IPS-NIHi11 (cell line): ENCODE measurements around the gene LTBP3.
A peak's percentile ranks its signal among the peaks of the same experiment; 100 is the strongest.

Source experiments
- DNase-seq: peaks from one replicate; pipeline ENCODE4 v3.0.0; 2012; ENCODE audit warnings: mixed read lengths, low spot score

LTBP3 gene

DNA sequence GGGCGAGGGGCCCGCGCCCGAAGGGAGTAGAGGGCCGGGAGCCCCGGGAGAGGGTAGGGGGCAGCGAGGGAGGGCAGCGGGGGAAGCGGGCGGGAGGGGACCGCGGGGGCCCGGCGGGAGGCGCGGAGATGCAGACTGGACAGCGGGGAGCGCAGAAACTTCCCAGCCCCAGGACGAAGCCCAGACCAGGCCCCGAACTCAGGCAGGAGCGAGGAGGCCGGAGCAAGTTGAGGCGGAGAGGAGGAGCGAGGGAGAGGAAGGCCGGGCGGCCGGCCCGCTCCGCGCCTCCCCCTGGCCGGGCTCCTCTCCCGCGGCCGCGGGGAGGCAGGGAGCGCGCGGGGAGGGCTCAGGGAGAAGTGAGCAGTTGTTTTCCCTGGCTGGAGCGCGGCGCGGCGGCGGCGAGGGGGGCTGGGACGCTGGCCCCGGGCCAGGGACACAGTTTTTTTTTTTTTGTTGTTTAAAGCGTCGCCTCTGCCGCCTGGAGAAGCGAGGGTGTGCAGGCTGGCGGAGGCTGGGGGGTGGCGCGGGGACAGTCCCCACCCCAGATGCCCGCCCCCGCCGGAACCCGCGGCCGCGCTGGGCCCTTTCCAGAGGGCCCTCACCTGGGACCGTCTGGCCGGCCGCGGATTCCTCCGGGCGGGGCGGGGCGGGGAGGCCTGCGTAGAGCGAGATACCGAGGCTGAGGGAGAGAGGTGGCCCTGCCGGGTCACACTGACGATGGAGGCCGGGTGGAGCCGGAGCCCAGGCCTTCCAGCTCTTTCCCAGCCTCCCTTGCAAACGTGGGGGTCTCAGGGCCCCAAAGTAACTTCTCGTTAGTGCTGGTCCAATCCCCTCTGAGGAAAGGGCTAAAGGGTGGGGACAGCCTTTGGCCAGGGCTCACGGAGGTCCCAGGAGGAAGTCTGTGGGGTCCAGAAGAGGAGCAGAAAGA, at the start of gene LTBP3:
TSS of gene LTBP3 (minus strand) at position 358 of the 928 bp plus-strand sequence. CDS start 400 bp downstream, outside the sequence.
- DNase-seq, result peak; percentile 78

DNA sequence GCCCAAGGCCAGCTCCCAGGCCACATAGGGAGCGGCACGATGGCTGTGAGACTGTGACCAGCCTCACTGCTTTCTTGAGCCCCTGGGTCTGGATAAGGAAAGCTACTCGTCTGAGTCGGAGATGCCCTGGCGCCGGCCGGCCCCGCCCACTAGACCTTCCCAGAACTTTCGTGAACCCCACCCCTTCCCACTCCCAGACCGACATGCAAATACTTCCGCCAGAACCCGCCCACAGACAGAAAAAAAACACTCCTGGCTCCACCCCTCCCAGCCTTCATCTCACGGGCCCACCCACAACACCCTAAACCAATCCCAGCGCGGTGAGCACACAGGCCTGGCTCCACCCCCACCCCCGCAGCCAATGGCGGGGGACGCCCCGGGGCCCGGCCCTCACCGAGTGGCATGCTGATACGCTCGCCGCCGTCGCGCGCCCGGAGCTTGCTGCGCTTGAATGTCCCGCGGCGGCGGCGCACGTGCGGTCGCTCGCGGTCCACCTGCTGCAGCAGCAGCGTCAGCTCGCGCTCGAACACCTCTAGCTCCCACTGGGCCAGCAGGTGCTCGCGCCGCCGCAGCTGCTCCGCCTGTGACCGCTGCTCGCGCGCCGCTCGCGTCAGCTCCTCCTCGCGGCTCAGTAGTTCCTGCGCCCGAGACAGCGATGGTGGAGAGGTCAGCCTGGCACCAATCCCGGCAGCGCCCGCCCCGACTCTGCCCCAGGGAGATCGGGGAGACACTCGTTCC, 48.9 kb upstream of the LTBP3 start:
- DNase-seq, result peak; percentile 99

DNA sequence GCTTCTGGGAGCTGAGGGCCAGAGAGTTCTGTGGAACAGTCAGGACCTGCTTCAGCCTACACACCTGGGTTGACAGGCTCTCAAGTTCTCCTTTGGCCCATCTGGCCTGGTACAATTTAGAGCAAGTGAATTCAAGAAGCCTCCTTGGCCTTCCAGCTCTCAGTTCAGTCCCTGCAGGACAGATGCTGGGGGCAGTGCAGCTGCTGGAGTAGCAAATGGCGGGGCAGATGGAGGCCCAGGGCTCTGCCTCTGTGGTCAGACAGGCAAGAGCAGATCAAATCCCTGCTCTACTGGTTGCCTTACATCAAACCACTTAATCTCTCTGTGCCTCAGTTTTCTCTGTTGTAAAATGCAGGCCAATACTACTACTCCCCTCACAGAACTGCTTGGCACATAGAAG, 46.1 kb upstream of the LTBP3 start:
- DNase-seq, result no peak

DNA sequence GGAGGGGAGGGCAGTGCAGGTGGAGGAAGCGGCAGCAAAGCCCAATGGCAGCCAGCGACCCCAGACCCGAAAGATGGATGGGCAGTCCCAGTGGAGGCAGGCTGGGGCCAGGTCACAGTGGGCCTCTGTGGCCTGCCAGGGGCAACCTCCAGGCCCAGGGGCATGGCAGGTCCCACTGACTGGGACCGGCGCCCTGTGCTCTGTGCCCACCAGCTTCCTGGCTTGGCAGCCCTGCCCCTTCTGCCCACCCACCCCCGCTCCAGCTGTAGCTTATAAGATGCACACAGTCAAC, 41.7 kb upstream of the LTBP3 start:
- no peak for DNase-seq

DNA sequence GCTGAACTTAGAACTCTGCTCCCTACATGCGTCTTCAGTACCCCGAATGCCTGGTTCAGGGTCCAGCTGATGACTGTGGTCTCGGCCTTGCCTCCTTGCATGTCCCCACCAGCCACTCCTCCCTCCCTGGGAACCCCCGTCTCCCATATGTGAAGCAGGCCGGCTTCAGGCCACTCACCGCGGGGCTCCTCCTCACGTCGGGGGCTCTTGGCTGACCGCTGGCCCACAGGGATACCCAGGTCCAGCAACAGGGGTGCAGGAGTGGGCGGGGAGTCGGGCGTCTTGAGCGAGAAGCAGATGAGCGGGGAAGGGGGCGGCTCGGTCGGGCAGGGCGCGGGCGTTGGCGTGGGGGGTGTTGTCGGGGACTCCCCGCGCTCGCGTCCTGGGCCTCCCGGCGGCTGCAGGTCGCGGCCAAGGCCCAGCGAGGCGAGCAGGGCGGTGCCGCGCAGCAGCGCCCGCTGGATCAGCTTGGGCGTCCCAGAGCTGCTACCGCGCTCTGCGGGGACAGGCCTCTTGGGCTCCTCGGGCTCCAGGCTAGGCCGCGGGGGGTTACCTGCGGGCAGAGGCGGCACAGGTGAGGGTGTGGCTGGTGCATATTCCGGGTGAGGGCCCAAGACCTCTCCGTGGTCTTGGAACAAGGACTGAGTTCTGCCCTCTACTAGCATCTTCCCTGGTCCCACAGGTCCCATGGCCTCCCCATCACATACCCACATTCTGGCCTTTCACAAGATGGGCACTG, 41.2 kb upstream of the LTBP3 start:
- DNase-seq, result no peak

DNA sequence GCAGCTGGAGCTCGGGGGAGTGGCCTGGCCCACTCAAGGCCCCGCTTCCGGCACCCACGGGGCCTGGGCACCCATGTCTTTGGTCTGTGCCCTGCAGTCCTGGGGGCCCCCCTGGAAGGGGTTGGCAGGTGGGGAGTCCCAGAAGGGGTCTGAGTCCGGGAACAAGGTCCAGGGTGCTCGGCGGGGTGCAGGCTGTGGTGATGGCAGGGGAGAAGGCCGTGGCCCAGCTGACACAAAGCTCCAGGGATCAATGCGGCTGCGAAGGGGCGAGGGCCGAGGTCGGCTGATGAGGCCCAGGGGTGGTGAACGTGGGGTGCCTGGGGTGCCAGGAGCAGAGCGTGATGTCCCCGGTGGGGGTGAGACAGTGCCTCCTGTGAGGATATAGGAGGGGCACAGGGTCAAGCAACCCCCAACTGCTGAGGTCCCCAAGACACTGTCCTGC, 40.1 kb upstream of the LTBP3 start:
- no peak for DNase-seq

DNA sequence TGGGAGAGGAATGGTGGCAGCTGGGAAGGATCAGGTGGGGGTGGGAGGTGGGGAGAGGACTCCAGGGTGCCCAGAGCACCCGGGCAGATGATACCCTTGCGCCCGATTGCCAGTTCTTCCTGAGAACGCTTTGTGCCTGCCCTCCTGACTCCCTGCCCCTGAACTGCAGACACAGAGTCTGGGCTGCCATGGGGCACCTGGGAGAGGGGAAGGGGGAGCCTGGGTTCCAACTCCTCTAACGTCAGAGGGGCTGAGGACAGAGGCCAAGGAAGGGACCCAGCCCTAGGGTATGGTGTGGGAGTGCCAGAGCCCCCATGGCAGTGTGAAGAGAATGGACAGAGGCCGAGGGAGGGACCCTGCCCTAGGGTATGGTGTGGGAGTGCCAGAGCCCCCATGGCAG, 38.4 kb upstream of the LTBP3 start:
- DNase-seq, result no peak

DNA sequence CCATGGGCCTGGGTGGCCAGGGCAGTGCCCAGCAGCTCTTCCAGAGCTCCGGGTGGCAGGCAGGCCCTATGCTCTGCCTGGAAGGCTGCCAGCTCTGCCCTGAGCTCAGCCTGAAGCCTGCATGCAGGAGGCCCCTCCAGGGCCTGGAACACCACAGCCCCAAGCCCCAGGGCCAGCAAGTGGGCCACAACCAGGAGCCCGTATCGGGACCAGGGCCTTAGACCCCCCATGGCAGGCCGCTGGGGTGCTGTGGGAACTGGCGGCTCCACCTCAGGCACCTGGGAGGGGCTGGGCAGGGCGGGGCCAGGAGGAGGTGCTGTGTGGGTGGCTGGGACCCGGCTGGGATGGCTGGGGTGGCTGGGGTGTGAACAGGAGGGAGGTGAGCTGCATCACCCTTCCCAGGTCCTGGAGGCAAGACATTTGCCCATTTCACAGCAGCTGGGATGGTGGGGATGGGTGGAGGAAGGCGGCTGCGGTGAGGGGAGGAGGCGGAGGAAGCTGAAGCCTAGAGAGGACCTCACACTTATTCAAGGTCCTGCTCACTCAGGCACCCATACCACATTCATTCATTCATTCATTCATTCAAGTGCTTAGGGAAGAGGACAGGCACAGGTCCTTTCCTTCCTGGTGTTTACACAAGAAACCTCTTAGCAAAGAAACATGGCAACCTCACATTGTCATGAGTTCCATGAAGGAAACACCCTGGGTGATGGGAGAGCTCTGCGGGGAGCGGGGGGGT, 37.6 kb upstream of the LTBP3 start, which contains the start of gene KCNK7:
TSS of gene KCNK7 (minus strand) at position 258 of the 739 bp plus-strand sequence. CDS start at position 230, 28 bp downstream.
- no peak for DNase-seq

DNA sequence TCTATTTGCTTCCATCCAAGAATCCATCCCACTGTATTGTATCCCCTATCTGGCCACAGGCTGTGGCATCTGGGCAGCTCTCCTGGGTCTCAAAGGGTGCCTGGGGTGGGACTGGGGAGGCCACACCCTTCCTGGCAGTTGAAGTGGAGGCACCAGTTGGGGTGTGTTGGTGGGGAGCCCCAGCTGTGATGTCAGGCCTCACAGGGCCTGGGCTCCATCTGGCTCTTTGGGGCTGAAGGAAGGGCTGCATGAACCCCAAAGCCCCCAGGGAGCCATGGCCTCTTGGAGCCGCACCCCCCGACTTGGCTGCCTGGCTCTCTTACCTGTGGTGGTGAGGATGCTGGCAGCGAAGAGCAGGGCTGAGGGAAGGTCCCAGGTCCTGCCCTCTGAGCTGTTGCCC, 37.0 kb upstream of the LTBP3 start:
- DNase-seq, result no peak

DNA sequence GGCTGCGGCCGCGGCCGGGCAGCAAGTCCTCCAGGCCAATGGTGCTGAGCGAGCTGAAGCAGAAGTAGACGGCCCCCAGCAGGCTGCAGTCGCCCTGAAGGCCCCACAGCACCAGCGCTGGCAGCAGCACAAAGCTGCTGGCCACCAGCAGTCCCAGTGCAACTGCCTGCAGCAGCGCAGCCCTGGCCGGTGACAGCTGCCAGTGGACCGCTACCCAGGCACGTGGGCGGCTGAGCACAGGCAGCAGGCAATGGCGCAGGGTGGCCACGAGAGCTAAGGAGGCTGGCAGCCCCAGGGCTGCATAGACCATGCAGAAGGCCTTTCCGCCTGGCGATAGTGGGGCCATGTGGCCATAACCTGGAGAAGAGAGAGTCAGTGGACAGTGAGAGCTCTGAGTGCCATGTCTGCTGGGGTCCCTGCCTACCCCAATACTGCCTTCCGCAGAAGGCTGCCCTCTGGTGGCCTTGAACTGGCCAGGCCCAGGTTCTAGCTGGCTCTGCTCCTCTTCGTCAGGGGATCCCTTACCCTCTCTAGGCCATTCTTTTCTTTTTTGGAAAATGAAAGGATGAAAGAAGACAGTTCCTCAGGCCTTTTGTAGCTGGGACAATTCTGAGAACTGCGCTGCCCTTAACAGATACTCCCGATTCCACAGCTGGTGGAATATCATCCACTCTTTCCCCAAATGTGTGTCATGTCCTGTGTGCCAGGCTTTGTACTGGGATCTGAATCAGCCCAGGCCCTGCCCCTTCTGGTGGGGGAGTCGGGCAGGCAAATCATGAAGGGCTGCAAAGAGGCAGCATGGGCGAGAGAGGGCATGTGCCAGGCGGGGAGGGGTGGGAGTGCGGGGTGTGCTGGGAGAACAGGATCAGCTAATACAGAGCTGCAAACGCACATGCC, 35.6 kb upstream of the LTBP3 start:
- peak; percentile 83 for DNase-seq

DNA sequence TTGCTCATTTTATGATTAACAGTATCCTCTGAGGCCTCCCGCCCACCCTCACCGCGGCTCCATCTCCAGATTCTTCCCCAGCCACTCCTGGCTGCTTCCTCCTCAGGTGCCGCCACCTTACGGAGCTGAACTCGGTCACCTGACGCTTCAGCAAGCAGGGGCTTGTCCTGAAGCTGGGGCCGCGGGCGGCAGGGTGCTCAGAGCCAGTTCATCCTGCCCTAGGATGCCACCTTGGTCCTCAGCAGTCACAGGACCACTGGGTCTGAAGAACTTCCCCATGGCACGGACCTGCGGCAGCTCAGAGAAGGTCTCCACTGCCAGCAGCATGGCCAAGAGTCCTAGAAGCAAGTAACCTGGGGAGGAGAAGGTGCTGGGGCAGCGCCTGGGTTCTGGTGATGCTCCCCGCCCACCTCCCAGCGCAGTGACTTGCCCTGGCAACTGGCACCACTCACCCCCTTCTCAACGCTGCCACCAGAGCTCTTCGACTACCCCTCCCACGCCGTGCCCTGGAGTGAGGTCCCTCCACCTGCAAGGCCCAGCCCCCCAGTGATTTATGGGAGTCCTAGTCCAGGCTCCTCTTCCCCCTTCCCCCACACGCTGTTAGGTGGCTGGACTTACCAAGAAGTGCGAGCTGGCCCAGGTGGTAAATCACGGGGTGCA, 34.8 kb upstream of the LTBP3 start:
- no peak for DNase-seq

DNA sequence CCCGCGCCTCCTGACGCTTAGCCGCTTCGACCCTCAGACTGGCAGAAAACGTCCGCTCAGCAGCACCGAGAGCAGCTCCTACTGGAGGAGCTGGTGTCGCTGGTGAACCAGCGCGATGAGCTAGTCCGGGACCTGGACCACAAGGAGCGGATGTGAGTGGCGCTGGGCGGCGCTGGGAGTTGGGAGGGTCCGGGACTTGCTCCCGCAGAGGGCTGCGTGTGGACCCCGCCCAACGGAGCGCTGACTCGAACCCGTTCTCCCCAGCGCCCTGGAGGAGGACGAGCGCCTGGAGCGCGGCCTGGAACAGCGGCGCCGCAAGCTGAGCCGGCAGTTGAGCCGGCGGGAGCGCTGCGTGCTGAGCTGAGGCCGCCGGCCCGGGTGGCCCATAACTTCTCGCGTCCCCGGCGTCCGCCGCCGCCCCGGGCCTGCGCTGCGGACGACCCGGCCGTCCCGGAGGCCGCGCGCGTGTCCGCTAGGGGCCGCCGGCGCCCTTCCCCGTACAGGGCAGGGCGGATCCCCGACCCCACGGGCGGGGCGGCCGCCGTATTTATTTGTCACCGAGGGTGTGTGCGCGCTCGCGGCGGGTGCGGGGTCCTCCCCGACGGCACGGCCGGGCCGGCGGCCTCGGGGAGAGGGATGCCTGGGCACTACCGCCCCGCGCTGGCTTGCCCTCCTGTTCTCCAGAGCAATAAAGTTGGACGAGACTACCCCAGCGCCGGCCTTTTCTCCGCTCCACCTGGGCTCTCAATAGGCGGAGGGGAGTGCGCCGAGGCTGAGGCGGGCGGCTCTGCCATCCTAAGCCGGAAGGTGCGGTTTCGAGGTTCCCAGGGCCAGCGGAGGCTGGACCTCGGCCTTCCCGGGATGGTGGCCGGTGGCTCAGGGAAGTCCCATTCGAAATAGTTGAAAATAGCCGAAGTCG, 34.0 kb upstream of the LTBP3 start:
- peak; percentile 80 for DNase-seq

DNA sequence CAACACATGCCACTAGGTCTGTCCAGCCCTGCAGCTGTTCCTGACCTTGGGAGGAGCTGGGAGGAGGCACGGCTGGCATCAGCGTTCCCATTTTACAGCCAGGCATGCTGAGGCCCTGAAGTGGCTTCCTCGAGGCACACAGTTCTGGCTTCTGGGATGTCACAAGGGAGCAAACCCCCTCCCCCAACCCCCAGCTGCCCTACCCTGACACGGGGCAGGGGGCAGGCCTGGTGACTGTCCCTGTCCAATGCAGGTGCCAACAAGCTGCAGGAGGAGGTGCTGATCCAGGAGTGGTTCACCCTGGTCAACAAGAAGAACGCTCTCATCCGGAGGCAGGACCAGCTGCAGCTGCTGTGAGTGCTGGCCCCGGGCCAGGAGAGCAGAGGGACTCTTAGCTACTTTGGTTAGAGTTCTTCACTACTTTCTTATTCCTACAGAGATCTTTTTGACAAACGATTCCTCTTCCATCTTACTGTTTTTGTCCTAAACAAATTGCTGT, 32.1 kb upstream of the LTBP3 start:
- no peak for DNase-seq

DNA sequence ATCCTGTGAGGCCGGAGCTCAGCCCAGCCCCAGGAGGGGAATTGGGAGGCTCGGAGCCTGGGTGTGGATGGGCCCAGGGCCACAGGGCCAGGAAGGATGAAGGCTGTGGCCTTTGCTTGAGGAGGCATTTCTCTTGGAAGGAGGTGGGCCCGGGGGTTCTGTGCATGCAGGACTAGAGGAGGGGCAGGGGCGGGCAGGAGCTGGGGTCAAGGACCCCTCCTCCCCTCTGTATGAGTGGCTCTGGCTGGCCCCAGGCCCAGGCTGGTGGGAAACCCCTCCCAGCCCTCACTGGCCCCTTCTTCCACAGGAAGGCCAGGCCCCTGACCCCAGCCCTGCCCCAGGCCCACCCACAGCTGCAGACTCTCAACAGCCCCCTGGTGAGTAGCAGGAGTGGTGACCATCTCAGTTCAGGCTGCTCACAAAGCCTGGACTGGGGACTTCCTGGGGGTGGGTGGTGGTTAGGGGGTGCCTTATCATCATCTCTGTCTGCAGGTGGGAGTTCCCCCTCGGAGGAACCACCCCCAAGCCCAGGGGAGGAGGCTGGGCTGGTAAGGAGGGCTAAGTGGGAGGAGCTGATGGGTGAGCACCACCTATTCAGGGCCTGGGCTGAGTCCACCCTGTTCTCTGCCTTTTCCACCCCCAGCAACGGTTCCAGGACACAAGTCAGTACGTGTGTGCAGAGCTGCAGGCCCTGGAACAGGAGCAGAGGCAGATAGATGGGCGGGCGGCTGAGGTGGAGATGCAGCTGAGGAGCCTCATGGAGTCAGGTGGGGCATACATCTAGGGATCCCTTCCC, 31.5 kb upstream of the LTBP3 start:
- DNase-seq, result no peak

DNA sequence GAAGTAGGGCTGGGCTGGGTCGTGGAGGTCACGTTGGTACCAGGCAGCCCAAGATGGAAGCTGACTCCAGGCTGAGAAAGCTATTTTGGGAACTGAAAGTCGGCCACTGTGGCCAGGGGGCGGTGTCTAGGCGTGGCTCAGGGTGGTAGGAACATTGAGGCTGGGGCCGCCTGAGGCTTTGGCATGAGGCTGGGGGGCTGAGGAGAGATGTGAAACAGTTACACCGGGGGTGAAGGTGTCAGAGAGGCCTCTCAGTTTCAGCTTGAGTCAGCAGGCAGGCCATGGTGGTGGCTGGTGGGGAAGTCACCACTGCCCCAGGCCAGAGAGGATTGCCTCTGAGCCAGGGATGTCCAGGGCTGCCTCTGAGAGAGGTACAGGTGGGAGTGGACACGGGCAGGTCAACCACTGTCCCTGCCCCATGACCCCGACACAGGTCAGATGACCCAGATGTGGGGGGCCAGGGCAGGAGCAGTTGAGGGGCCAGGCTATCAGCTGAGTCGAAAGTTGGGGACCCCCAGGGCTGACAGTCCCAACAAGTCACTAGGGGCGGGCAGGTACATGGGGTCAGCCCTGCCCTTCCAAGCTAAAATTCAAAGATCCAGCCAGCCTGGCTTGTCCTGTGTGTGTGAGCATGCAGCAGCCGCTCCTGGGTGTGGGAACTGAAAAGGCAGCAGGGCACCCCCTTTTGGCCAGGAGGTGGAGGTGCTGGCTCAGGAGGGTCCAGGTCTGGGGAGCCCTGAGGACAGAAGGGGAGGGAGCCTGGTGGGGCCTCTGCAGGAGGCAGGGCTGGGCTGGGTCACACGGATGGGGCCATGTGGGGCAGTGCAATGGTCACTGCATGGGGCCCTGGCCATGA, 30.3 kb upstream of the LTBP3 start:
- peak; percentile 81 for DNase-seq

DNA sequence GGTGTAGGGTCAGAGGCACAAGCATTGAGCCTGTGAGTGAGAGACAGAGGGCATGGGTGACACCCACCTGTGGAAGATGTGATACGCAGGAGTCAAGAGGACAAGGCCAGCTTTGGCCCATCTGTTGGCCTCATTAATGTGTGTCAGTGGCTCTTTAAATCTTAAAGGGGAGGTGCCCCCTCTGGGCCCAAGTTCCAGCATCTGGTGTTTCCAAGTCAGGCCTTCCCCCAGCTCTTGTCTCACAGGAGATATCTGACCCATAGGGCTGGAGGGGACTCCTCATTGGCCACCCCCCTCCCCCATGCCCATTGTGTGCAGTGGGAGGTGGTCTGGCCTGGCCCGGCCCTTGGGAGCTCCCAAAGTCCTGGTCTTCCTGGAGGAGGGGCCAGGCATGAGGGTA, 28.5 kb upstream of the LTBP3 start:
- peak; percentile 67 for DNase-seq

DNA sequence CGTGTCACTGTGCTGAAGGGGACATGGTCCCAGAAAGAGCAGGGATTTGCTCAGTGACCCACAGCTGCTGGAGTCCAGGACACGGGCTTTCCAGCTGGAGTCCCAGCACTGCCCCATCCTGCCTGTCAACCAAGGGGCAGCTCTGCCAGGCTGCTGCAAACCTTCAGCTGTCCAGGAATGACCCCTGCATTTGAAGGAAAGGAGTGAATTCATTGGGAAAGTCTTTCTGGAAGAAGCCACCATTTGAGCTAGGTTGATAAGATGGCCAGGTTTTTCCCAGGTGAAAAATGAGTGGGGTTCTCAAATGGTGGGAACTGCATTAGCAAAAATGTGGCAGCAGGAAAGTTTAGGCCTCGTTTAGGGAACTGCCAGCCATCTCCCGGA, 28.1 kb upstream of the LTBP3 start:
- no peak for DNase-seq
